Measurements from ENCODE around the gene MC1R. TPM values are rescaled to one million over a fixed set of nuclear protein-coding genes. Genes with fewer than 3 reads are reported as not detected.
A peak's percentile ranks its signal among the peaks of the same experiment; 100 is the strongest.

The MC1R gene
- total and polyA plus RNA-seq, 2 donors (not counting 1 experiment from before 2014, with no cell fraction given) = 2.9 to 4.3 TPM

- Histone ChIP-seq H2AFZ (ENCODE audit: low read length) (no peak overlapping the region), H3K9ac (ENCODE audit: insufficient read depth, low read length) (peak overlapping the region; percentile 55), H3K4me3 (replicated peaks in 1 of 4; ENCODE audit: control extremely low read depth in 1 of 4, insufficient read depth in 1 of 4, low read depth in 3 of 4, low read length in 4 of 4) (peak overlapping the region; percentile 47 to 64 (median 62)), H3K27me3 (ENCODE audit: control insufficient read depth, insufficient read depth, low read length) (no peaks in the 10 kb centered on the region), H4K20me1 (ENCODE audit: control insufficient read depth, extremely low read depth, insufficient read depth, low read length) (no peaks in the 10 kb centered on the region), H3K36me3 (ENCODE audit: control insufficient read depth, insufficient read depth, low read length) (no peaks in the 10 kb centered on the region), H3K9me3 (ENCODE audit: control insufficient read depth, insufficient read depth, low read depth, low read length) (no peaks in the 10 kb centered on the region), H3K4me1 (ENCODE audit: control insufficient read depth, extremely low read depth, insufficient read depth, low read length) (peaks cover 5% of the 10 kb centered on the region), H3K79me2 (ENCODE audit: control insufficient read depth, insufficient read depth, low read length) (peaks cover 7% of the 10 kb centered on the region), H3K4me2 (ENCODE audit: extremely low read depth, insufficient read depth, low read length) (peak overlapping the region; percentile 82), H3K27ac (ENCODE audit: insufficient read depth, low read length) (no peak overlapping the region)
- no peak for DNase-seq (ENCODE audit: low read depth in 2 of 2)
- no peak for TF ChIP-seq EZH2 (IDR thresholded peaks at IDR 0.05; ENCODE audit: low read length, missing control alignments)
- TF ChIP-seq CTCF (conservative IDR thresholded peaks at IDR 0.05 in 1 of 2, IDR thresholded peaks at IDR 0.05 in 1 of 2; ENCODE audit: low read depth in 1 of 2, low read length in 2 of 2) = no peak
Observed at GRCh38 chr16:89949121-89949742, 30.6 kb downstream of the MC1R start.

GRCh38 chr16:89949756-89950155 is 31.1 kb downstream of the MC1R start:
- no peak for DNase-seq (ENCODE audit: low read depth in 2 of 2)
- Histone ChIP-seq H3K27me3 (ENCODE audit: control insufficient read depth, insufficient read depth, low read length) (no peaks in the 10 kb centered on the region), H3K9me3 (ENCODE audit: control insufficient read depth, insufficient read depth, low read depth, low read length) (no peaks in the 10 kb centered on the region), H3K4me1 (ENCODE audit: control insufficient read depth, extremely low read depth, insufficient read depth, low read length) (peaks cover 5% of the 10 kb centered on the region), H3K9ac (ENCODE audit: insufficient read depth, low read length) (peak overlapping the region; percentile 7), H3K79me2 (ENCODE audit: control insufficient read depth, insufficient read depth, low read length) (peaks cover 7% of the 10 kb centered on the region), H3K4me2 (ENCODE audit: extremely low read depth, insufficient read depth, low read length) (peak overlapping the region; percentile 82), H3K27ac (ENCODE audit: insufficient read depth, low read length) (no peak overlapping the region), H3K36me3 (ENCODE audit: control insufficient read depth, insufficient read depth, low read length) (peaks cover 3% of the 10 kb centered on the region), H3K4me3 (replicated peaks in 1 of 4; ENCODE audit: control extremely low read depth in 1 of 4, insufficient read depth in 1 of 4, low read depth in 3 of 4, low read length in 4 of 4) (peak overlapping the region in 3 of 4 experiments; percentile 61 to 64 (median 62)), H4K20me1 (ENCODE audit: control insufficient read depth, extremely low read depth, insufficient read depth, low read length) (no peaks in the 10 kb centered on the region), H2AFZ (ENCODE audit: low read length) (no peak overlapping the region)
- TF ChIP-seq CTCF (conservative IDR thresholded peaks at IDR 0.05 in 1 of 2, IDR thresholded peaks at IDR 0.05 in 1 of 2; ENCODE audit: low read depth in 1 of 2, low read length in 2 of 2) (no peak), EZH2 (IDR thresholded peaks at IDR 0.05; ENCODE audit: low read length, missing control alignments) (no peak)

GRCh38 chr16:89951509-89951908 is 32.8 kb downstream of the MC1R start:
- Histone ChIP-seq H3K9ac (ENCODE audit: insufficient read depth, low read length) (no peak overlapping the region), H3K36me3 (ENCODE audit: control insufficient read depth, insufficient read depth, low read length) (peaks cover 7% of the 10 kb centered on the region), H3K27me3 (ENCODE audit: control insufficient read depth, insufficient read depth, low read length) (no peaks in the 10 kb centered on the region), H2AFZ (ENCODE audit: low read length) (no peak overlapping the region), H3K4me1 (ENCODE audit: control insufficient read depth, extremely low read depth, insufficient read depth, low read length) (peaks cover 5% of the 10 kb centered on the region), H3K27ac (ENCODE audit: insufficient read depth, low read length) (no peak overlapping the region), H3K79me2 (ENCODE audit: control insufficient read depth, insufficient read depth, low read length) (peaks cover 7% of the 10 kb centered on the region), H4K20me1 (ENCODE audit: control insufficient read depth, extremely low read depth, insufficient read depth, low read length) (no peaks in the 10 kb centered on the region), H3K4me3 (replicated peaks in 1 of 4; ENCODE audit: control extremely low read depth in 1 of 4, insufficient read depth in 1 of 4, low read depth in 3 of 4, low read length in 4 of 4) (no peak overlapping the region), H3K9me3 (ENCODE audit: control insufficient read depth, insufficient read depth, low read depth, low read length) (no peaks in the 10 kb centered on the region), H3K4me2 (ENCODE audit: extremely low read depth, insufficient read depth, low read length) (no peak overlapping the region)
- DNase-seq (ENCODE audit: low read depth in 2 of 2) = no peak
- no peak for TF ChIP-seq EZH2 (IDR thresholded peaks at IDR 0.05; ENCODE audit: low read length, missing control alignments)
- no peak for TF ChIP-seq CTCF (conservative IDR thresholded peaks at IDR 0.05 in 1 of 2, IDR thresholded peaks at IDR 0.05 in 1 of 2; ENCODE audit: low read depth in 1 of 2, low read length in 2 of 2)

Measured in fibroblast of lung (primary cell).